Natural killer cell (primary cell): ENCODE data around the gene GRB2. TPM values are rescaled to one million over a fixed set of nuclear protein-coding genes. Genes with fewer than 3 reads are reported as not detected.
A peak's percentile ranks its signal among the peaks of the same experiment; 100 is the strongest.

Source experiments
- ATAC-seq, 3 donors: fragments of 150-1000 bp in 2 of 3; fragments of 200-7000 bp in 1 of 3; cut with Tn5 transposase; 1 replicate in 1 of 3; 2 replicates in 2 of 3; pipeline ENCODE4 v1.10.0; 2021; ENCODE audit warnings: mild to moderate bottlenecking in 2 of 3, moderate library complexity in 2 of 3
- DNase-seq, 2 donors: peaks; one replicate each; pipeline versions ENCODE4 v3.0.0 to v3.0.0-alpha.2; 2013 to 2021; ENCODE audit warnings: mixed read lengths in 1 of 2
- H3K27ac ChIP-seq: one replicate; pipeline ENCODE4 v1.5.1; 2013; ENCODE audit warnings: mild to moderate bottlenecking, low read length
- H3K27me3 ChIP-seq: one replicate; pipeline ENCODE4 v1.6.1; 2013; ENCODE audit warnings: low read length; ENCODE audit not compliant: control insufficient read depth, insufficient read depth
- H3K36me3 ChIP-seq: one replicate; pipeline ENCODE4 v1.6.1; 2013; ENCODE audit warnings: low read length; ENCODE audit not compliant: control insufficient read depth, insufficient read depth
- H3K4me1 ChIP-seq: one replicate; pipeline ENCODE4 v1.6.1; 2013; ENCODE audit warnings: low read length; ENCODE audit not compliant: control insufficient read depth, insufficient read depth
- H3K4me3 ChIP-seq: one replicate; pipeline ENCODE4 v1.5.1; 2013; ENCODE audit warnings: low read length
- H3K9me3 ChIP-seq: one replicate; pipeline ENCODE4 v1.6.1; 2013; ENCODE audit warnings: low read length; ENCODE audit not compliant: control insufficient read depth, insufficient read depth
- H3K27ac Mint-ChIP-seq, 2 donors: one replicate each; pipeline ENCODE4 v1.8.0; 2022; ENCODE audit warnings: mild to moderate bottlenecking in 2 of 2, mixed read lengths in 2 of 2, moderate library complexity in 1 of 2
- H3K27me3 Mint-ChIP-seq, 2 donors: one replicate each; pipeline ENCODE4 v1.8.0; 2022; ENCODE audit warnings: low read depth in 2 of 2, mixed read lengths in 2 of 2
- H3K36me3 Mint-ChIP-seq: one replicate; pipeline ENCODE4 v1.8.0; 2022; ENCODE audit warnings: mixed read lengths
- H3K4me1 Mint-ChIP-seq, 2 donors: one replicate each; pipeline ENCODE4 v1.8.0; 2022; ENCODE audit warnings: mixed read lengths in 2 of 2
- H3K4me3 Mint-ChIP-seq: one replicate; pipeline ENCODE4 v1.8.0; 2022; ENCODE audit warnings: mild to moderate bottlenecking, moderate library complexity, mixed read lengths
- H3K9me3 Mint-ChIP-seq, 2 donors: one replicate each; pipeline ENCODE4 v1.8.0; 2022; ENCODE audit warnings: mixed read lengths in 2 of 2
- WGBS: methylation state at CpG from one replicate; pipeline ENCODE4 v1.1.7; 2013; ENCODE audit warnings: missing lambda C conversion rate; ENCODE audit not compliant: insufficient coverage; 5-methylcytosine and 5-hydroxymethylcytosine counted together
- intact Hi-C: fragments of 100-400 bp; cut with micrococcal nuclease; formaldehyde crosslinking; loops from one replicate; pipeline ENCODE4 v1.14.2; 2022
- total RNA-seq, 4 donors: library from RNA; stranded (reverse); fragments of 120-200 nt in 1 of 4; gene quantifications; one replicate each; pipeline versions ENCODE4 v1.2.3 to v1.2.4, GENCODE V29; 2013 to 2022
- TF ChIP-seq, protein P1 (sequence below): fragments of 200-600 bp; IDR thresholded peaks from one replicate; pipeline ENCODE4 v1.8.0; 2022; ENCODE audit warnings: antibody characterized with exemption

The GRB2 gene
- total RNA-seq, 3 donors from 2014 or later (not counting 1 experiment from before 2014, with no cell fraction given): 115 to 142 (median 116) TPM

DNA sequence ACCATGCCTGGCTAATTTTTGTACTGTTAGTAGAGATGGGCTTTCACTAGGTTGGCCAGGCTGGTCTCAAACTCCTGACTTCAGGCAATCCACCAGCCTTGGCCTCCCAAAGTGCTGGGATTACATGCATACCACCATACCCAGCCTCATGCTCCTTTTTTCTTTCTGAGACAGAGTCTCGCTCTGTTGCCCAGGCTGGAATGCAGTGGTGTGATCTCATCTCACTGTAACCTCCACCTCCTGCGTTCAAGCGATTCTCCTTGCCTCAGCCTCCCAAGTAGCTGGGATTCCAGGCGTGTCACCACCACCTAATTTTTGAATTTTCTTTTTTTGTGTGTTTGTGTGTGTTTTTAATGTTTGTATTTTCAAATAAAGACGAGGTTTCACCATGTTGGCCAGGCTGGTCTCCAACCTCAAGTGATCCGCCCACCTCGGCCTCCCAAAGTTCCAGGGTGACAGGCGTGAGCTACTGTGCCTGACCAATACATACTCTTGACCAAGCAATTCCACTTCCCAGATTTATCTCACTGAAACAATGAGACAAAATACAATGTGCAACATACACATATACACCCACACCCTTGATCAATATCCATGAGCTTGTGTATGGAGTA lies 5.0 kb downstream of the GRB2 start:
- no peak overlapping the region for H3K4me3 Mint-ChIP-seq
- H3K27me3 Mint-ChIP-seq: no peaks in the 10 kb centered on the region
- peaks cover 51 to 54% of the 10 kb centered on the region in 2 donors for H3K4me1 Mint-ChIP-seq
- Histone ChIP-seq H3K9me3 (no peaks in the 10 kb centered on the region), H3K4me1 (peaks cover 25% of the 10 kb centered on the region), H3K4me3 (no peak overlapping the region), H3K27me3 (no peaks in the 10 kb centered on the region), H3K36me3 (peaks cover 2% of the 10 kb centered on the region), H3K27ac (no peak overlapping the region)
- no peaks in the 10 kb centered on the region for H3K36me3 Mint-ChIP-seq
- ATAC-seq: no peak
- TF ChIP-seq, protein P1, sequence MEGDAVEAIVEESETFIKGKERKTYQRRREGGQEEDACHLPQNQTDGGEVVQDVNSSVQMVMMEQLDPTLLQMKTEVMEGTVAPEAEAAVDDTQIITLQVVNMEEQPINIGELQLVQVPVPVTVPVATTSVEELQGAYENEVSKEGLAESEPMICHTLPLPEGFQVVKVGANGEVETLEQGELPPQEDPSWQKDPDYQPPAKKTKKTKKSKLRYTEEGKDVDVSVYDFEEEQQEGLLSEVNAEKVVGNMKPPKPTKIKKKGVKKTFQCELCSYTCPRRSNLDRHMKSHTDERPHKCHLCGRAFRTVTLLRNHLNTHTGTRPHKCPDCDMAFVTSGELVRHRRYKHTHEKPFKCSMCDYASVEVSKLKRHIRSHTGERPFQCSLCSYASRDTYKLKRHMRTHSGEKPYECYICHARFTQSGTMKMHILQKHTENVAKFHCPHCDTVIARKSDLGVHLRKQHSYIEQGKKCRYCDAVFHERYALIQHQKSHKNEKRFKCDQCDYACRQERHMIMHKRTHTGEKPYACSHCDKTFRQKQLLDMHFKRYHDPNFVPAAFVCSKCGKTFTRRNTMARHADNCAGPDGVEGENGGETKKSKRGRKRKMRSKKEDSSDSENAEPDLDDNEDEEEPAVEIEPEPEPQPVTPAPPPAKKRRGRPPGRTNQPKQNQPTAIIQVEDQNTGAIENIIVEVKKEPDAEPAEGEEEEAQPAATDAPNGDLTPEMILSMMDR: no peak
- H3K9me3 Mint-ChIP-seq: no peaks in the 10 kb centered on the region
- peak overlapping the region in 1 of 2 donors; percentile 22 for H3K27ac Mint-ChIP-seq
- no peak for DNase-seq
- intact Hi-C loops: loop anchor here (5.0 kb wide), 1 partner anchor 58 kb away; no protein-coding TSS in a partner anchor
- 92% methylated on average over 7 of the region's 8 CpGs for WGBS

DNA sequence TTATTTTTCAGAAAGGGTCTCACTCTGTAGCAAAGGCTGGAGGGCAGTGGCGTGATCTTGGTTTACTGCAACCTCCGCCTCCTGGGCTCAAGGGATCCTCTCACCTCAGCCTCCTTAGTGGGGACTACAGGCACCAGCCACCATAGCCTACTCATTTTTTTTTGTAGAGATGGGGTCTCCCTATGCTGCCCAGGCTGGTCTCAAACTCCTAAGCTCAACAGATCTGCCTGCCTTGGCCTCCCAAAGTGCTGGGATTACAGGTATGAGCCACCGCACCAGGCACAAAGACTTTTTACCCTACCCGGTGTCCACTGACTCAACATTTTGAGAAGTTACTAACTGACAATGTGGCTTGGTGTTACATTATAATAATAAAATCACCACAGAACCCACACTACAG lies 7.2 kb downstream of the GRB2 start:
- no peaks in the 10 kb centered on the region for H3K36me3 Mint-ChIP-seq
- 100% methylated on average over 3 of the region's 4 CpGs for WGBS
- Histone ChIP-seq H3K36me3 (peaks cover 2% of the 10 kb centered on the region), H3K4me3 (no peak overlapping the region), H3K4me1 (peaks cover 29% of the 10 kb centered on the region), H3K27me3 (no peaks in the 10 kb centered on the region), H3K9me3 (no peaks in the 10 kb centered on the region), H3K27ac (no peak overlapping the region)
- no peak overlapping the region for H3K4me3 Mint-ChIP-seq
- peaks cover 61 to 62% of the 10 kb centered on the region in 2 donors for H3K4me1 Mint-ChIP-seq
- H3K27me3 Mint-ChIP-seq: no peaks in the 10 kb centered on the region
- DNase-seq: no peak
- peak overlapping the region in 1 of 2 donors; percentile 88 for H3K27ac Mint-ChIP-seq
- intact Hi-C loops: no loop called here
- no peaks in the 10 kb centered on the region for H3K9me3 Mint-ChIP-seq
- no peak for ATAC-seq
- TF ChIP-seq, protein P1: no peak

DNA sequence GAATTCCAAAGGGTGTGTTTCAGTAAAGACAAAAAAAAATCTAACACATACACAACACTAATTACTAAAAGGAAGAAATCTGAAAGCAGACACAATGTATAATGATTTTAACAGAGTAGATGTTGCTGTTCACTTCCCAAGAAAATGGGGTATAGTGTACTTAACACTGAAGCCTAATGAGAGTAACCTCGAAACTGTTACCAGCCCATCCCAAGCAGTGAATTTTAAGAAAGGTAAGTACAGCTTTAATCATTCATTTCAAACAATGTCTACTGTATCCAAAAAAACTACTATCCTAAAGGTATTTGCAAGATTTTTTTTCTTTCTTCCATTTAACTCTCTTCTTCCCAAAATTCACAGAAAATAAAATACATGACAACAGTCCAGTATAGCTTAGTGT lies 8.3 kb downstream of the GRB2 start:
- 80% methylated on average over 1 of the region's 1 CpG for WGBS

More for the DNA sequence above, 8.3 kb downstream of the GRB2 start:
- H3K27me3 Mint-ChIP-seq: no peaks in the 10 kb centered on the region
- Histone ChIP-seq H3K27ac (no peak overlapping the region), H3K9me3 (no peaks in the 10 kb centered on the region), H3K36me3 (peaks cover 7% of the 10 kb centered on the region), H3K4me1 (peaks cover 25% of the 10 kb centered on the region), H3K27me3 (no peaks in the 10 kb centered on the region), H3K4me3 (no peak overlapping the region)
- TF ChIP-seq, protein P1: no peak
- peak overlapping the region; percentile 62 to 88 for H3K27ac Mint-ChIP-seq
- no peak overlapping the region for H3K4me3 Mint-ChIP-seq
- no peaks in the 10 kb centered on the region for H3K36me3 Mint-ChIP-seq
- DNase-seq (no peak), ATAC-seq (no peak)
- intact Hi-C loops: no loop called here
- H3K9me3 Mint-ChIP-seq: no peaks in the 10 kb centered on the region
- H3K4me1 Mint-ChIP-seq: peaks cover 67 to 68% of the 10 kb centered on the region in 2 donors
